Neutrophil (primary cell): ENCODE results near the gene CTSA.

ENCODE experiments used
- H3K27ac ChIP-seq: fragments of 200-600 bp; sonication (generic); 2 replicates; pipeline ENCODE4 v1.5.1; 2016; ENCODE audit warnings: mild to moderate bottlenecking, moderate library complexity
- H3K27me3 ChIP-seq: fragments of 200-600 bp; sonication (generic); 2 replicates; pipeline ENCODE4 v1.6.0; 2016; ENCODE audit warnings: mild to moderate bottlenecking
- H3K36me3 ChIP-seq: fragments of 200-600 bp; sonication (generic); 2 replicates; pipeline ENCODE4 v1.5.1; 2017
- H3K4me1 ChIP-seq, 2 experiments: fragments of 200-600 bp in 1 of 2; sonication (generic) in 1 of 2; 1 replicate in 1 of 2; 2 replicates in 1 of 2; pipeline versions ENCODE4 v1.5.1 to v1.6.1; 2013 to 2016; ENCODE audit warnings: low read depth in 1 of 2, low read length in 1 of 2, mild to moderate bottlenecking in 1 of 2, moderate library complexity in 1 of 2; ENCODE audit not compliant: control insufficient read depth in 1 of 2, insufficient read depth in 1 of 2
- H3K4me3 ChIP-seq, 2 experiments: fragments of 200-600 bp in 1 of 2; sonication (generic) in 1 of 2; 1 replicate in 1 of 2; 2 replicates in 1 of 2; pipeline ENCODE4 v1.5.1; 2013 to 2016; ENCODE audit warnings: low read depth in 1 of 2, low read length in 1 of 2, mild to moderate bottlenecking in 1 of 2, moderate library complexity in 1 of 2
- H3K9me3 ChIP-seq: fragments of 200-600 bp; sonication (generic); 2 replicates; pipeline ENCODE4 v1.5.1; 2016
- CTCF ChIP-seq: fragments of 200-600 bp; sonication (generic); IDR thresholded peaks from 2 replicates; pipeline ENCODE4 v1.5.1; 2016; ENCODE audit warnings: antibody characterized with exemption

CTSA gene

GRCh38 chr20:45918779-45919537 is 27.8 kb downstream of the CTSA start:
- no peak for TF ChIP-seq CTCF
- Histone ChIP-seq H3K27me3 (peaks cover 3% of the 10 kb centered on the region), H3K9me3 (no peaks in the 10 kb centered on the region), H3K27ac (no peak overlapping the region), H3K4me1 (peaks cover 15 to 17% of the 10 kb centered on the region in 2 experiments), H3K4me3 (no peak overlapping the region), H3K36me3 (no peaks in the 10 kb centered on the region)

DNA sequence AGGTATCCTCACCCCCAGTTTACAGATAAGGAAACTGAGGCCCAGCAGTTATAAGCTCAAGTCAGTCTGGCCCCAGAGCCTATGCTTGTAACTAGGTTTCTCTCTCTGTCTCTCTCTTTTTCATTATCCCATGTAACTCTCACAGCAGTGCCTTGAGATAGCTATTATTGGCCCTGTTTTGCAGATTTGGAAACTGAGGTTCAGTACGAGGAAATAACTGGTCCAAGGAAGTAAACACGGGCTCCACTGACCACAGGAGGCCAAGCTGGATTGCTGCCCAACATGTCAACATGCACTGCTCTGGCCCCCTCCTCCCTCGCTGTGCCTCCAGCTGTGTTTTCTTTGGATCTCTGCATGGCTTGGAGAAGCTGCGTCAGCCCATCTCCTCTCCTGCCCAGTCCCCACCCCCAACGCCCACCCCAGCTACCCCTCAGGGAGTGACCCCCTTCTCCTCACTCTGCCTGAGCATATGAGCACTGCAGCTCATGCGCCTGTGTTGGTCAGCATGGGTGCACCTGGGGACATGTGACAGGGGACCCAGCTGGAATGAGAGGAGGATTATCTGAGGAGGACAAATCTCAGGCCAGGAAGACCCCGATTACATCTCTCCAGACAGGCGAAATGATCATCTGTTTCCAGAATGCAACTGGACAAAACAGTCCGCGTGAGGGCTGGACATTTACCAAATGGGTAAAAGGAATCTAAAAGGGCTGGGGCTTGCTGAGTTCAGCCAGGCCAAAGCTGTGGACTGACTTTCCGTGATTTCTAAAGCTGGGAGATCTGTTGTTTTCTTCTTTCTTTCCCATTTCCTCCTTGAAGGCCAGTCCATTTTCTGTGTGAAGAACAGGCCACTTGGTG is 28.6 kb downstream of the CTSA start:
- H3K4me3 ChIP-seq = no peak overlapping the region
- H3K27ac ChIP-seq = no peak overlapping the region
- H3K36me3 ChIP-seq = no peaks in the 10 kb centered on the region
- H3K9me3 ChIP-seq = no peaks in the 10 kb centered on the region
- peaks cover 12% of the 10 kb centered on the region for H3K27me3 ChIP-seq
- no peak for TF ChIP-seq CTCF
- peaks cover 7 to 9% of the 10 kb centered on the region in 2 experiments for H3K4me1 ChIP-seq

DNA sequence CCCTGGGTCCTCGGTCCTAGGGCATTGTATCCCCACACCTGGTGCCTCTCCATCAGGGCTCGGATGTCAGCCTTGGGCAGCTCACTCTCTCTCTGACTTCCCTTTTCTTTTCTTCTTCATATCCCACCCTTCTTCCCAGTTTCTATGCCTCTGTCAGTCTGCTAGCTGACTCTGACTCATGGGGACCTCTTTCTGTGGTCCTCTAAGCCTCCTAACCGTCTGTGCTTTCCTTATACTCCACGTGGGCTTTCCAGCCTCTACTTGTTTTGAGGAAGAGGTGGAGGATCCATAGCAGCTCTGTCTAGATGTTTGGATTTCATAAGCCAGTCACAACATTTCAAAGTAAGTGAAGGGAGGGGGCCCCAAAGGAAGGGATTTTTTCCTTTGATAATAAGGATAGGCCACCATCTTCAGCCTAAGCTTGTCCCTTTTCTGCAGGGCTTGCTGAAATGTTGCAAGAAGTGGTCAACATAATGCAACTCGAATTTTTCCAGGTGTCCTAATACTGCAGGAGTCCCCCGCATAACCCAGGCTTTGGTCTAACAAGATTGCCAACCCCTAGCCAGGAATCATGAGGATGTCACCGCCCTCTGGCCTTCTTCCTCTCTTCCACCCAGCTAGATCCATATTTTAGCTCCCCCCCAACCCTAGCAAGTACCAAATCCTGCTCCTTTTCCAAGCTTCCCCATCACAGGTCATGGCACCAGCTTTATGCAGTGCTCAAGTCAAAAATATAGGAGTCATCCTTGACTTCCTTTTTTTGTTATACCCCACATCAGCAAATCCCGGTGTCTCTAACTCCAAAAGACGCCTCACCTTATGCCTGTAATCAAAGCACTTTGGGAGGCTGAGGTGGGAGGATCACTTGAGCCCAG is 29.6 kb downstream of the CTSA start:
- H3K27me3 ChIP-seq = peaks cover 14% of the 10 kb centered on the region
- H3K4me1 ChIP-seq = peaks cover 0 to 8% of the 10 kb centered on the region in 2 experiments
- H3K4me3 ChIP-seq = no peak overlapping the region
- TF ChIP-seq CTCF = no peak
- no peak overlapping the region for H3K27ac ChIP-seq
- no peaks in the 10 kb centered on the region for H3K9me3 ChIP-seq
- no peaks in the 10 kb centered on the region for H3K36me3 ChIP-seq

DNA sequence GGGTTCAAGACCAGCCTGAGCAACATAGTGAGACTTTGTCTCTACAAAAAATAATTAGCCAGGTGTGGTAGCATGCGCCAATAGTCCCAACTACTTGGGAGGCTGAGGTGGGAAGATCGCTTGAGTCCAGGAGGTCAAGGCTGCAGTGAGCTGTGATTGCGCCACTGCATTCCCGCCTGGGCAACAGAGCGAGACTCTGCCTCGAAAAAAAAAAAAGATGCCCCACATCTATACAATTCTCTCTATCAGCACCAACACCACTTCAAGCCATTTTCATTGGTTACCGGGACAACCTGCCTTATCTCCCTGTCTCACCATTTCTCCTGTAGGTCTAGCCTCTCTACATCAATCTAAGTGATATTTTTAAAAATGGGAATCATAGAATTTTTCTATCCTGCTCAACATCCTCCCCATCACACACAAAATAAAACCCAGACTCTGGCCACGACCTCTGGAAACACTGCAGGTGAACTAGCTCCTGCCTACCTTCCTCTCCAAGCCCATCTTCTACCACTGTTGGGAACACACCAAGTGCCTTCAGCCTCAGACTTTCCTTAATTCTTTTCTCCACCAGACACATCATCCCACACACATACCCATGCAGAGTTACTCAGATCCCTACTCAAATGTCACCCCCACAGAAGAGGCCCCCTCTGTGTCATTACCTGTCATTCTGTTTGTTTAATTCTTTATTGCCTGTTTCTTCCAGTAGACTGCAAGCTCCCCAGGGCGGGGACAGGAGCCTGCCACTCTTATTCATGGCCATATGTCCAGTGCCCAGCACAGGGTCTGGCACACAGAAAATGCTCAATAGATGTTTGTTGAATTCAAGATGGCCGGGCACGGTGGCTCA is 30.4 kb downstream of the CTSA start:
- Histone ChIP-seq H3K36me3 (no peaks in the 10 kb centered on the region), H3K4me3 (no peak overlapping the region), H3K27ac (no peak overlapping the region), H3K4me1 (peaks cover 0 to 8% of the 10 kb centered on the region in 2 experiments), H3K9me3 (no peaks in the 10 kb centered on the region), H3K27me3 (peaks cover 14% of the 10 kb centered on the region)
- TF ChIP-seq CTCF = no peak
